Gastrocnemius medialis (tissue), 4 donors: ENCODE data around the gene OR2J2.

ENCODE experiments used
- POLR2A ChIP-seq, 2 donors: fragments of 450-650 bp; IDR thresholded peaks; one replicate each; pipeline ENCODE4 v1.6.1; 2017; ENCODE audit warnings: antibody characterized with exemption in 2 of 2, mild to moderate bottlenecking in 2 of 2, moderate library complexity in 2 of 2
- TF ChIP-seq, protein P1 (sequence below), 5 experiments: fragments of 450-650 bp in 3 of 5; fragments of 200-600 bp in 2 of 5; sonication (generic) in 2 of 5; IDR thresholded peaks in 4 of 5; conservative IDR thresholded peaks in 1 of 5; 1 replicate in 4 of 5; 2 replicates in 1 of 5; pipeline ENCODE4 v1.5.1; 2016 to 2019; ENCODE audit warnings: antibody characterized with exemption in 5 of 5, mild to moderate bottlenecking in 3 of 5, moderate library complexity in 3 of 5

GRCh38 chr6:29130644-29131043 lies 40.1 kb upstream of the OR2J2 start:
- TF ChIP-seq, protein P1, sequence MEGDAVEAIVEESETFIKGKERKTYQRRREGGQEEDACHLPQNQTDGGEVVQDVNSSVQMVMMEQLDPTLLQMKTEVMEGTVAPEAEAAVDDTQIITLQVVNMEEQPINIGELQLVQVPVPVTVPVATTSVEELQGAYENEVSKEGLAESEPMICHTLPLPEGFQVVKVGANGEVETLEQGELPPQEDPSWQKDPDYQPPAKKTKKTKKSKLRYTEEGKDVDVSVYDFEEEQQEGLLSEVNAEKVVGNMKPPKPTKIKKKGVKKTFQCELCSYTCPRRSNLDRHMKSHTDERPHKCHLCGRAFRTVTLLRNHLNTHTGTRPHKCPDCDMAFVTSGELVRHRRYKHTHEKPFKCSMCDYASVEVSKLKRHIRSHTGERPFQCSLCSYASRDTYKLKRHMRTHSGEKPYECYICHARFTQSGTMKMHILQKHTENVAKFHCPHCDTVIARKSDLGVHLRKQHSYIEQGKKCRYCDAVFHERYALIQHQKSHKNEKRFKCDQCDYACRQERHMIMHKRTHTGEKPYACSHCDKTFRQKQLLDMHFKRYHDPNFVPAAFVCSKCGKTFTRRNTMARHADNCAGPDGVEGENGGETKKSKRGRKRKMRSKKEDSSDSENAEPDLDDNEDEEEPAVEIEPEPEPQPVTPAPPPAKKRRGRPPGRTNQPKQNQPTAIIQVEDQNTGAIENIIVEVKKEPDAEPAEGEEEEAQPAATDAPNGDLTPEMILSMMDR (IDR thresholded peaks at IDR 0.05 in 4 of 5, conservative IDR thresholded peaks at IDR 0.05 in 1 of 5): no peak
- TF ChIP-seq POLR2A (IDR thresholded peaks at IDR 0.05): no peak
